GM18517 (cell line): ENCODE results near the gene GNL1.
"Not testable (repeated sequence)": the region's sequence is repeated elsewhere in the genome, so short reads cannot be mapped to it uniquely, and the experiment has no call there.

Experiments used
- ATAC-seq: cut with Tn5 transposase; IDR thresholded peaks from one replicate; pipeline ENCODE4 v1.9.1; 2021; ENCODE audit warnings: mild to moderate bottlenecking, moderate library complexity; ENCODE audit not compliant: unreplicated experiment

GNL1 gene

GRCh38 chr6:30500421-30501355, 55.6 kb downstream of the GNL1 start:
- ATAC-seq = no peak

DNA sequence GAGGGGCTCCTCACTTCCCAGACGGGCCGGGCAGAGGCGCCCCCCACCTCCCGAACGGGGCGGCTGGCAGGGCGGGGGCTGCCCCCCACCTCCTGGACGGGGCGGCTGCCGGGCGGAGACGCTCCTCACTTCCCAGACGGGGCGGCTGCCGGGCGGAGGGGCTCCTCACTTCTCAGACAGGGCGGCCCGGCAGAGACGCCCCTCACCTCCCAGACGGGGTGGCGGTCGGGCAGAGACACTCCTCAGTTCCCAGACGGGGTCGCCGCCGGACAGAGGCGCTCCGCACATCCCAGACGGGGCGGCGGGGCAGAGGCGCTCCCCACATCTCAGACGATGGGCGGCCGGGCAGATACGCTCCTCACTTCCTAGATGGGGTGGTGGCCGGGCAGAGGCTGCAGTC, 57.6 kb downstream of the GNL1 start:
- ATAC-seq = not testable (repeated sequence)

DNA sequence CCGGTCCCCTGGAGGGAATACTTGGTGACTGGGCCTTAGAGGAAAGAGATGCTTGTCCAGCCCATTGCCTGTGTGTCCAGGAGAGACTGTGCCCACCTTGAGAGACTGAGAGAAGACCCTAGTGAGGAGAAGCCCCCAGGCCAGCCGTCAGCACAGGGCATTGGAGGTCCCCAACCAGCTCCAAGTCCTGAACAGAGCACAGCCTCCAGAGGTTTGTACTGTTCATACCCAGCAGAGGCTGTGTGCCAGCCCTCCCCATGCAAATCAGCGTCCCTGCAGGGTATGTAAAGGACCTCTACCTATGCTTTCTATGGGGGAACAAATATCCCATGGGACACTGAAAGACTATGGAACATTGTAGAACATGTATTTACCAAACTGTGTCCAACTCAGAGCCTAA, 58.6 kb downstream of the GNL1 start:
- ATAC-seq = no peak

DNA sequence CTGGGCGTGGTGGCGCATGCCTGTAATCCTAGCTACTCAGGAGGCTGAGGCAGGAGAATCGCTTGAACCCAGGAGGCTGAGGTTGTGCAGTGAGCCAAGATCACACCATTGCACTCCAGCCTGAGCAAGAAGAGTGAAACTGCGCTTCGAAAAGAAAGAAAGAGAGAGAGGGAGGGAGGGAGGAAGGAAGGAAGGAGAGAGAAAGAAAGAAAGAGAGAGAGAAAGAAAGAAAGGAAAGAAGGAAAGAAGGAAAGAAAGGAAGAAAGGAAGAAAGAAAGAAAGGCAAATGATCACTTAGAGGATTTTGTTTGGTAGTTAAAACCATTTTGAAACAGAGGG, 59.1 kb downstream of the GNL1 start:
- ATAC-seq = not testable (repeated sequence)

DNA sequence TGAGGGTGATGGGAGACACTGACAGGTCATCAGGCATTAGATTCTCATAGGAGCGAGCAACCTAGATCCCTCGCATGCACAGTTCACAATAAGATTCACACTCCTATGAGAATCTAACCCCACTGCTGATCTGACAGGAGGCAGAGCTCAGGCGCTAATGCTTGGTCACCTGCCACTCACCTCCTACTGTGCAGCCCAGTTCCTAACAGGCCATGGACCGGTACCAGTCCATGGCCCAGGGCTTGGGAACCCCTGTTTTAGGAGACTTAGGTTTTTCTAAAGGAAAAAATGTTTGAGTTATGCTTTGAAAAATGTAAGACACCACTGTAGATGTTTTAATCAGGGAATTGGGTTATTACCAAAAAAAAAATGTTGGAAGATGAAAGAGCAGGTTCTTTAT, 60.3 kb downstream of the GNL1 start:
- no peak for ATAC-seq

DNA sequence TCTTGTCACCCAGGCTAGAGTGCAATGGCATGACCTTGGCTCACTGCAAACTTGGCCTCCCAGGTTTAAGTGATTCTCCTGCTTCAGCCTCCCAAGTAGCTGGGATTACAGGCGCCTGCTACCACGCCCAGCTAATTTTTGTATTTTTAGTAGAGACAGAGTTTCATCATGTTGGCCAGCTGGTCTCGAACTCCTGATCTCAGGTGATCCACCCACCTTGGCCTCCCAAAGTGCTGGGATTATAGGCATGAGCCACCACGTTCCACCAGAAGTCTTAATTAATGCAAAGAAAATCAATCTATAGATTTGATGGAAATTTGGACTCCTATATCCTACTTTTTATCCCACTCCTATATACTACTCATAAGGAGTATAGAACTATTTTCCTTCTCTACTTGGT, 61.2 kb downstream of the GNL1 start:
- not testable (repeated sequence) for ATAC-seq

GRCh38 chr6:30494291-30494861, 61.9 kb downstream of the GNL1 start:
- no peak for ATAC-seq

GRCh38 chr6:30493643-30494250, 62.5 kb downstream of the GNL1 start:
- no peak for ATAC-seq

GRCh38 chr6:30491991-30492952, 64.0 kb downstream of the GNL1 start:
- ATAC-seq = no peak
